Body of pancreas (tissue), 4 donors: ENCODE results near the gene RPUSD1. TPM values are rescaled to one million over a fixed set of nuclear protein-coding genes. Genes with fewer than 3 reads are reported as not detected.

ENCODE experiments used
- ATAC-seq: fragments of 150-250 bp; one replicate; pipeline ENCODE4 v1.9.1; 2016
- DNase-seq, 4 donors: peaks; one replicate each; pipeline ENCODE4 v3.0.0-alpha.2; 2019
- H3K27ac ChIP-seq, 4 donors: fragments of 200-600 bp; sonication (generic); 1 replicate in 3 of 4; 2 replicates in 1 of 4; pipeline versions ENCODE4 v1.5.1 to v1.6.1; 2016 to 2019; ENCODE audit warnings: mild to moderate bottlenecking in 1 of 4, mixed read lengths in 1 of 4, moderate library complexity in 1 of 4
- H3K27me3 ChIP-seq, 2 donors: fragments of 200-600 bp; sonication (generic); one replicate each; pipeline ENCODE4 v1.6.0; 2016; ENCODE audit warnings: mild to moderate bottlenecking in 1 of 2
- H3K36me3 ChIP-seq, 2 donors: fragments of 200-600 bp; sonication (generic); replicated peaks in 1 of 2; 2 replicates each; pipeline ENCODE4 v1.5.1; 2016; ENCODE audit warnings: low read depth in 2 of 2; ENCODE audit not compliant: insufficient read depth in 1 of 2
- H3K4me1 ChIP-seq: fragments of 200-600 bp; sonication (generic); one replicate; pipeline ENCODE4 v1.6.0; 2016
- H3K4me3 ChIP-seq, 2 donors: fragments of 200-600 bp; sonication (generic); 1 replicate in 1 of 2; 2 replicates in 1 of 2; pipeline ENCODE4 v1.5.1; 2016 to 2019
- H3K9me3 ChIP-seq, 3 donors: fragments of 200-600 bp; sonication (generic); 1 replicate in 2 of 3; 2 replicates in 1 of 3; pipeline ENCODE4 v1.5.1; 2016
- CTCF ChIP-seq, 7 experiments: fragments of 450-650 bp in 4 of 7; fragments of 200-600 bp in 3 of 7; sonication (generic) in 3 of 7; IDR thresholded peaks; one replicate each; pipeline ENCODE4 v1.5.1; 2016 to 2019; ENCODE audit warnings: antibody characterized with exemption in 7 of 7
- POLR2A ChIP-seq, 3 donors: fragments of 450-650 bp; IDR thresholded peaks; one replicate each; pipeline ENCODE4 v1.6.1; 2016; ENCODE audit warnings: antibody characterized with exemption in 3 of 3, mild to moderate bottlenecking in 2 of 3
- WGBS, 2 donors: methylation state at CpG; one replicate each; pipeline ENCODE4 v1.1.5; 2017; 5-methylcytosine and 5-hydroxymethylcytosine counted together
- intact Hi-C: fragments of 100-400 bp; cut with DNase I; formaldehyde crosslinking; loops from one replicate; pipeline ENCODE4 v1.15.1; 2023
- total RNA-seq, 2 donors: library from RNA; depleted of rRNA; stranded (reverse); fragments of >200 nt; gene quantifications; one replicate each; pipeline ENCODE4 v1.1.0, GENCODE V29; 2016

Gene RPUSD1
- total RNA-seq, 2 donors from 2014 or later = 19.7 to 31.3 TPM

- Histone ChIP-seq H3K4me1 (peaks cover 9% of the 10 kb centered on the region), H3K4me3 (peak overlapping the region in 1 of 2 donors; percentile 42), H3K36me3 (no peaks in the 10 kb centered on the region), H3K27me3 (peaks cover 0 to 3% of the 10 kb centered on the region in 2 donors), H3K27ac (peak overlapping the region in 2 of 4 donors; percentile 37 to 88), H3K9me3 (no peaks in the 10 kb centered on the region)
- intact Hi-C loops = no loop called here
- DNase-seq (no peak), ATAC-seq (no peak)
- TF ChIP-seq POLR2A (IDR thresholded peaks at IDR 0.05) = no peak
- no peak for TF ChIP-seq CTCF (IDR thresholded peaks at IDR 0.05)
- WGBS, 2 donors = 22 to 23% methylated on average over 15 to 19 of the region's 19 CpGs
Observed at GRCh38 chr16:808085-808386, 19.9 kb upstream of the RPUSD1 start.

- H3K27me3 ChIP-seq = no peaks in the 10 kb centered on the region
- 21 to 25% methylated on average over 13 to 75 of the region's 80 CpGs for WGBS, 2 donors
- H3K9me3 ChIP-seq = no peaks in the 10 kb centered on the region
- H3K4me3 ChIP-seq = peak overlapping the region; percentile 42 to 55
- H3K4me1 ChIP-seq = peaks cover 9% of the 10 kb centered on the region
- intact Hi-C loops = no loop called here
- TF ChIP-seq POLR2A (IDR thresholded peaks at IDR 0.05) = peak; percentile 47 to 76 (median 63)
- TF ChIP-seq CTCF (IDR thresholded peaks at IDR 0.05) = no peak
- peak; percentile 92 to 93 (median 92) for DNase-seq
- H3K36me3 ChIP-seq = no peaks in the 10 kb centered on the region
- peak; percentile 96 for ATAC-seq
- peak overlapping the region; percentile 55 to 88 (median 80) for H3K27ac ChIP-seq
Observed at GRCh38 chr16:807347-808084, 19.3 kb upstream of the RPUSD1 start.

- H3K36me3 ChIP-seq = no peaks in the 10 kb centered on the region
- DNase-seq = no peak
- H3K9me3 ChIP-seq = no peaks in the 10 kb centered on the region
- peaks cover 0 to 10% of the 10 kb centered on the region in 2 donors for H3K27me3 ChIP-seq
- peaks cover 9% of the 10 kb centered on the region for H3K4me1 ChIP-seq
- H3K27ac ChIP-seq = no peak overlapping the region
- TF ChIP-seq POLR2A (IDR thresholded peaks at IDR 0.05) (no peak), CTCF (IDR thresholded peaks at IDR 0.05) (no peak)
- WGBS, 2 donors = 76% methylated on average over 17 of the region's 17 CpGs; no CpG with 5 or more reads in 1 of the 2 donors
- no peak overlapping the region for H3K4me3 ChIP-seq
- intact Hi-C loops = no loop called here
- no peak for ATAC-seq
Observed at GRCh38 chr16:805474-805873, 17.3 kb upstream of the RPUSD1 start.

GRCh38 chr16:804193-805048, 16.2 kb upstream of the RPUSD1 start:
- no peak overlapping the region for H3K27ac ChIP-seq
- no peak for TF ChIP-seq POLR2A (IDR thresholded peaks at IDR 0.05)
- H3K9me3 ChIP-seq = no peaks in the 10 kb centered on the region
- ATAC-seq = no peak
- no peak overlapping the region for H3K4me3 ChIP-seq
- DNase-seq = no peak
- intact Hi-C loops = no loop called here
- WGBS, 2 donors = 31 to 35% methylated on average over 25 to 33 of the region's 33 CpGs
- H3K27me3 ChIP-seq = peaks cover 0 to 12% of the 10 kb centered on the region in 2 donors
- no peaks in the 10 kb centered on the region for H3K36me3 ChIP-seq
- H3K4me1 ChIP-seq = peaks cover 9% of the 10 kb centered on the region

GRCh38 chr16:803754-804080, 15.5 kb upstream of the RPUSD1 start:
- Histone ChIP-seq H3K27ac (no peak overlapping the region), H3K27me3 (peaks cover 0 to 12% of the 10 kb centered on the region in 2 donors), H3K4me3 (no peak overlapping the region), H3K9me3 (no peaks in the 10 kb centered on the region), H3K4me1 (peaks cover 8% of the 10 kb centered on the region), H3K36me3 (no peaks in the 10 kb centered on the region)
- DNase-seq (no peak), ATAC-seq (no peak)
- 34% methylated on average over 7 to 8 of the region's 8 CpGs for WGBS, 2 donors
- intact Hi-C loops = no loop called here
- TF ChIP-seq CTCF (IDR thresholded peaks at IDR 0.05) (no peak), POLR2A (IDR thresholded peaks at IDR 0.05) (no peak)
